ENCODE results near the gene CPNE9.

The CPNE9 gene

DNA sequence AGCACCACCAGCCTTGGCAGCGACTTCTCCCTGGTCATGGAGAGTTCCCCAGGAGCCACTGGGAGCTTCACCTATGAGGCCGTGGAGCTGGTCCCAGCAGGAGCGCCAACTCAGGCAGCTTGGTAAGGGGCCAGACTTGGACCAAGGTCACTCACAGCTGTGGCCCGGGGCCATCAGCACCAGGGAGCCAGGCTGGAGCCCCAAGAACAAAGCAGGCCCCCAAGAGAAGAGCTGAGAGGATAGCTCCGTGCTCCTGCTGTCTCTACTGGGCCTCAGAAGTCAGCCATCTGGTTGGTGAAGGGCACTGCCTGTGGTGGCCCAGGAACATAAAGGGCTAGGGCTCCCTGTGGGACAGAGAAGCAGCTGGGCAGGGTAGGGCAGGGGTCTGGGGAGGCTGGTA lies 14.7 kb upstream of the CPNE9 start:
- Histone ChIP-seq H3K36me3 (ENCODE audit: insufficient read depth, low read length) (peaks cover 94% of the 10 kb centered on the region), H3K27ac (ENCODE audit: low read depth, low read length) (no peak overlapping the region)

DNA sequence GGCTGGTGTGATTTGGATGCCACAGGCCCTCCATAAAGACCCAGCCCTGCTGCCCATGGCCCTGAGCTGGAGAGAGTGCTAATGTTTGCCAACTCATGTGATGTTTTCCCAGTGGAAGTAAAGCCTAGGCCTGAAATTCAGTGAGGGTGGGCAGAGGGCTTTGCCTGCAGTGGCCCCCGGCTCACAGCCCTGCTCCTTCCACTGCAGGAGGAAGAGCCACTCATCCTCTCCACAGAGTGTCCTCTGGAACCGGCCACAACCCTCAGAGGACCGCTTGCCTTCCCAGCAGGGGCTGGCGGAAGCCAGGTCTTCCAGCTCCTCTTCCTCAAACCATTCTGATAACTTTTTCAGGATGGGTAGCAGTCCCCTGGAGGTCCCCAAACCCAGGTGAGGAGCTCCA lies 13.9 kb upstream of the CPNE9 start:
- H3K4me3 ChIP-seq (ENCODE audit: low read depth in 1 of 2, low read length in 2 of 2), result no peak overlapping the region
- no peak overlapping the region for H3K9ac ChIP-seq (ENCODE audit: low read length)
- peaks cover 91% of the 10 kb centered on the region for H3K36me3 ChIP-seq (ENCODE audit: insufficient read depth, low read length)
- H3K27ac ChIP-seq (ENCODE audit: low read depth, low read length), result no peak overlapping the region
- H3K4me1 ChIP-seq (ENCODE audit: insufficient read depth, low read length), result no peaks in the 10 kb centered on the region
- H3K9me3 ChIP-seq (ENCODE audit: low read length), result no peaks in the 10 kb centered on the region
- H3K27me3 ChIP-seq (ENCODE audit: control insufficient read depth in 1 of 2, insufficient read depth in 2 of 2, low read length in 2 of 2), result no peaks in the 10 kb centered on the region

More for the DNA sequence above, 14.7 kb upstream of the CPNE9 start:
- Histone ChIP-seq H3K9me3 (ENCODE audit: low read length) (no peaks in the 10 kb centered on the region), H3K4me3 (ENCODE audit: low read depth in 1 of 2, low read length in 2 of 2) (no peak overlapping the region), H3K4me1 (ENCODE audit: insufficient read depth, low read length) (no peaks in the 10 kb centered on the region), H3K27me3 (ENCODE audit: control insufficient read depth in 1 of 2, insufficient read depth in 2 of 2, low read length in 2 of 2) (no peaks in the 10 kb centered on the region), H3K9ac (ENCODE audit: low read length) (no peak overlapping the region)

DNA sequence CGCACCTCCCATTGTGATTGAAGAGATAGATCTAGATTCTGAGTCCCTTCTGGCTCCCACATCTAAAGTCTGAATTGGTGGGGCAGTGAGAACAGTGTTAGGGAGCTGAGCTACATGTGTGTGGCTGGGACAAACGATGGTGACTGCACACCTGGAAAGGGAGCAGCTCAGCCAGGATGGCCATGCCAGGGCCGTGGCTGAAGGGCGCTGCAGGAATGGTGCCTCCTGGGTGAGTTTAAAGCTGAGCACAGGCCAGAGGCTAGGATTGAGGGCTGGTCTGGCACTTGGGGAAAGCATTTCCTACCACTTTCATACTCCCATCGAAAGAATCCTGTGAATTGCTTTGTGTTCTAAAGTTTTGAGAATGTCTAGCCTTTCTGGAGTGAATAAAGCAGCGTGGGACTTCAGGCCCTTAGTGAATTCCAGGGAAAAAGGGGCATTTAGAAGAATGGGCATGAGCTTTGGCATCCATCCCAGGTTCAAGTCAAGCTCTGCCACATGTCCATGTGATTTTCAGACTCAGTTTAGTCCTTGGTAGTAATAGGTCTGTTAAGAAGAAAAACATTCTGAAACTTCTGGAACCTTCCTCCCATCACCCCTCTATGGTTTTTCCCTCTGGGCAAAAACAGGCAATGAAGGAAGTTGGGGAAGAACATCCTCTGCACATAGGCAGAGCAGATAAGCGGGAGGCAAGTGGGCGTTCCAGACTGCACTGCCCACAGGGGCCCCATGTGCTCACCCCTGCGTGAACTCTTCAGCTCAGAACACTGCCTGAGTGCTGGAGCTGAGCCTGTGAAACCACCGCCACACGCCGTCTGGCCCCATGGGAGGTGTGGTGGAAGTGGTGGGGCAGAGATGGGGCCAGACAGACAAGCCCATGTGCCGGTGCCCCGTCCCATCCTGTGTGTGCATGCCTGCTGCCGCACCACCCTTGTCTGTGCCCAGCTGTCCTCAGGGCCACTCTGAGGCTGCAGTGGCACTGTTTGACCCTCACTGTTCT lies 12.9 kb upstream of the CPNE9 start:
- H3K36me3 ChIP-seq (ENCODE audit: insufficient read depth, low read length), result peaks cover 82% of the 10 kb centered on the region
- H3K4me3 ChIP-seq (ENCODE audit: low read depth in 1 of 2, low read length in 2 of 2), result no peak overlapping the region
- H3K9ac ChIP-seq (ENCODE audit: low read length), result no peak overlapping the region
- H3K9me3 ChIP-seq (ENCODE audit: low read length), result no peaks in the 10 kb centered on the region
- H3K4me1 ChIP-seq (ENCODE audit: insufficient read depth, low read length), result no peaks in the 10 kb centered on the region
- no peak overlapping the region for H3K27ac ChIP-seq (ENCODE audit: low read depth, low read length)
- H3K27me3 ChIP-seq (ENCODE audit: control insufficient read depth in 1 of 2, insufficient read depth in 2 of 2, low read length in 2 of 2), result no peaks in the 10 kb centered on the region

DNA sequence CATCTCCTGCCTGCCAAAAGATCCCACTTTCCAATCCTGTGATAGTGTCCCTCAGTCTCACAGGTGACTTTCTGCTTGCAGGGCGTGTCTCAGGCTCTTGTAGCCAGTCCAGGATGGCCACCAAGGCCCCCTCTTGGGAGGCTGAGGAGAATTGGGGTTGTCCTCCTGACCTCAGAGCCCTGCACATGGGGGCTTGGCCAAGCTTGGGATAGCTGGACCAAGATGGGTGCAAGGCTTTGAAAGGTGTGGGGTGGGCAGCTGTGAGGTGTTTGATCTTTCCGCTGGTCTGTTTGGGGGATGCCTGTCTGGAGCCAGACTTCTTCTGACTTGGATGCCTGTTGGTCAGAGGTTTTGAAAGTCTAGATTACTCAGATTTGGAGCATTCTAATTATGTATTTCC lies 12.0 kb upstream of the CPNE9 start:
- peaks cover 75% of the 10 kb centered on the region for H3K36me3 ChIP-seq (ENCODE audit: insufficient read depth, low read length)

DNA sequence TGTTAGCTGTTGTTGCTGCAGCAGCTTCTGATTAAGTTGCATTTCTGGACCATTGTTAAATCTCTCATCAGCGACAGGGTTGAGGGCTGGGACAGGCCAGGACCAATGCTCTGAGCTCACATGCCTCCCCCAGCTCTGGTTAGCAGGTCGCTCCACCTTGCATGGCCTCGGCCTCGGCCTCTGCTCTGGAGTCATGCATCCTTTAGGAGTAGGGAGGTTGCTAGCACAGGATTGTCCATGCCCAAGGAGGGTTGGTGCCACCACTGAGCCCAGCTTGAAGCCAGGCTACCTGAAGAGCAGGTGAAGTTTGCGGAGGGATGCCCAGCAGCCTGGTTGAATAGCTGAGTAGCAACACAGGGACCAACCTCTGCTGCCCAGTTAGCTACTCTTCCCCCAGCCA lies 11.2 kb upstream of the CPNE9 start:
- peaks cover 76% of the 10 kb centered on the region for H3K36me3 ChIP-seq (ENCODE audit: insufficient read depth, low read length)
- no peaks in the 10 kb centered on the region for H3K27me3 ChIP-seq (ENCODE audit: control insufficient read depth in 1 of 2, insufficient read depth in 2 of 2, low read length in 2 of 2)
- H3K4me3 ChIP-seq (ENCODE audit: low read depth in 1 of 2, low read length in 2 of 2), result no peak overlapping the region
- H3K4me1 ChIP-seq (ENCODE audit: insufficient read depth, low read length), result no peaks in the 10 kb centered on the region
- H3K9me3 ChIP-seq (ENCODE audit: low read length), result no peaks in the 10 kb centered on the region
- no peak overlapping the region for H3K27ac ChIP-seq (ENCODE audit: low read depth, low read length)
- H3K9ac ChIP-seq (ENCODE audit: low read length), result no peak overlapping the region

More for the DNA sequence above, 12.0 kb upstream of the CPNE9 start:
- Histone ChIP-seq H3K9me3 (ENCODE audit: low read length) (no peaks in the 10 kb centered on the region), H3K9ac (ENCODE audit: low read length) (no peak overlapping the region), H3K4me1 (ENCODE audit: insufficient read depth, low read length) (no peaks in the 10 kb centered on the region), H3K4me3 (ENCODE audit: low read depth in 1 of 2, low read length in 2 of 2) (no peak overlapping the region), H3K27me3 (ENCODE audit: control insufficient read depth in 1 of 2, insufficient read depth in 2 of 2, low read length in 2 of 2) (no peaks in the 10 kb centered on the region), H3K27ac (ENCODE audit: low read depth, low read length) (no peak overlapping the region)

DNA sequence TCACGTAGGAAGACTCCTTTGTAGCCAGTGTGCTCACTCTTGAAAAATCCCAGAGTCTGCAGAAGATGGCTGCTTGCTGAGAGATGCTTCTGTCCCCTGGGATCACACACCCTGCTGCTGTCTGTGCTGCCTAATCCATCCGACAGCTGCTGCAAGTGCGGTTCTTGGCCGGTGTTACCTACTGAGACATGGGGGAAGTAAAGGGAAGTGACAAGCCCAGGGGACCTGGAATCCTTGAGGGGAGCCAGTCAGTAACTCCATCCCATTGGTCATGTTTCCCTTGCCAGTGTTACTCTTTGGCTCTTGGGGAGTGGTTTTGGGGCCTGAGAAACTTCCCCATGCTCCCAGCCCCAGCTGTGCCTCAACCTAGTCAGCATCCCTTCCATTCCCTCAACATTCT lies 8.3 kb upstream of the CPNE9 start:
- Histone ChIP-seq H3K4me3 (ENCODE audit: low read depth in 1 of 2, low read length in 2 of 2) (no peak overlapping the region), H3K27ac (ENCODE audit: low read depth, low read length) (no peak overlapping the region), H3K27me3 (ENCODE audit: control insufficient read depth in 1 of 2, insufficient read depth in 2 of 2, low read length in 2 of 2) (no peaks in the 10 kb centered on the region), H3K36me3 (ENCODE audit: insufficient read depth, low read length) (peaks cover 71% of the 10 kb centered on the region), H3K9ac (ENCODE audit: low read length) (no peak overlapping the region), H3K4me1 (ENCODE audit: insufficient read depth, low read length) (no peaks in the 10 kb centered on the region), H3K9me3 (ENCODE audit: low read length) (no peaks in the 10 kb centered on the region)

DNA sequence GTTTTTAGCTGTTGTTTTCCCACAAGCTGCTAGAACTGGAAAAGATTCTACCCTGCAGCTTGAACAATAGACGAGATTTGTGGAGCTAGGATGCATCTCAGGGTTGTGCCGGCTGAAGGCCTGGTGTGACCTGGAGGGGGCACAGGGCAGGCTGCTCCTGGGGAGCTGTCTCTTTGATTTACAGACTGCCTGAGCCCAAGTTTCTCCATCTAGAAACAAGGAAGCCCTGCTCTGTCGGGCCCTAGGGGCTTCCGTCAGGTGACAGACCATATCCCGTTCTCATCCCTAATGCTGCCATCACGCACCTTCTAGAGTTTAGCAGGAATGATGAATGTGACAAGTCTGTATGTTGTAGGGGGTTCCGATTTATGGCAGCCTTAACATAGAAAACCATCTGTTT lies 7.9 kb upstream of the CPNE9 start:
- Histone ChIP-seq H3K36me3 (ENCODE audit: insufficient read depth, low read length) (peaks cover 70% of the 10 kb centered on the region), H3K4me3 (ENCODE audit: low read depth in 1 of 2, low read length in 2 of 2) (no peak overlapping the region), H3K9me3 (ENCODE audit: low read length) (no peaks in the 10 kb centered on the region), H3K27ac (ENCODE audit: low read depth, low read length) (no peak overlapping the region), H3K27me3 (ENCODE audit: control insufficient read depth in 1 of 2, insufficient read depth in 2 of 2, low read length in 2 of 2) (no peaks in the 10 kb centered on the region), H3K9ac (ENCODE audit: low read length) (no peak overlapping the region), H3K4me1 (ENCODE audit: insufficient read depth, low read length) (no peaks in the 10 kb centered on the region)

DNA sequence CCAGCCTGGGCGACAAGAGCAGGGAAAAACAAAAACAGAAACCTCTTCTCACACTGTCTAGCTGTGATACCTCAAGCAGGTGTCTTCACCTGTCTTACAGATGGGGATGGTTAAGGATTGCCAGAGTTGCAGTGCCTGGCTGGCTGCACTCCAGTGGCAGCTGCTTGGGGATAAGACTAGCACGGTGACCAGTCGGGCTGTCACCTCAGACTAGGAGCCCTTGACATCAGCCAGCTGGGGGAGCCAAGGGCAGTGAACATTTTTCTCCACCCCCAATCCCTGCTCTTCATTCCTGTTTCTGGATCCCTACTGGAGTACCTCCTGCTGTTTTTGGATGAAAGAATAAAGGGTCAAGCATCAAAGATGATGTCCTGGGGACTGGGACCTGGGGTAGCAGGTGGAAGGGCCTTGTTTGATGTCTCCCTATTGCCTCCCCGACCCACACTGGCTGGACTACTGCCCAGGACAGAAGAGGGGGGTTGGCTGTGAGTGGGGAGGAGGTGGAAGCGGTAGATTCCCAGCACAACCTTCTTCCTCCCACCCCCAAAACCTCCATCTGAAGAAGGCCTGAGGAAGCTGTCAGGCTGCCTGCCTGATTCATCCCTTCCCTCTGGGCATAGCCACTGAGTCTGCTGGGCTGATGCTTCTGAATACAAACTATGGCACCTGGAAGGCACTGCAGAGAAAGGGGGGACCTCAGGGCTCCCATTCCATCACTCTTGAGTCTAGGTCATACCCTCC lies 7.0 kb upstream of the CPNE9 start:
- Histone ChIP-seq H3K9me3 (ENCODE audit: low read length) (no peaks in the 10 kb centered on the region), H3K36me3 (ENCODE audit: insufficient read depth, low read length) (peaks cover 61% of the 10 kb centered on the region), H3K27me3 (ENCODE audit: control insufficient read depth in 1 of 2, insufficient read depth in 2 of 2, low read length in 2 of 2) (no peaks in the 10 kb centered on the region), H3K9ac (ENCODE audit: low read length) (no peak overlapping the region), H3K4me3 (ENCODE audit: low read depth in 1 of 2, low read length in 2 of 2) (no peak overlapping the region), H3K4me1 (ENCODE audit: insufficient read depth, low read length) (no peaks in the 10 kb centered on the region), H3K27ac (ENCODE audit: low read depth, low read length) (no peak overlapping the region)

DNA sequence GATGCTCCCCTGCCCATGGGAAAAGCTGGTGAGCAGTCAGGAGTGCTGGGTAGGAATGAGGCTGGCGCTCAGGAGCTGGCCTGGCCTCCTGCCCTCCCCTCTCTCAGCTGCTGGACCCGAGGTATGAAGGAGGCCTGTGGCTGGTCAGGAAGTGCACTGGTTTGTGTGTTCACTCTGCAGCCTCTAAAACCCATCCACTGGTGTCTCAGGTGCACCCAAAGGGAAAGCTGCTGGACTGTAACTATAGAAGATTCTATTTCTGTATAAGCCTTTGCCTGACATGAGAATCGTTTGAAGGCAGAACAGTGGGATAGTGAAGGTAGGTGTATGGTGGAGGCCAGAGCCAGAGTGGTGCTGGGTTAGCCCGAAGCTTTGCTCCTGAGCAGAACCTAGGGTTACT lies 5.7 kb upstream of the CPNE9 start:
- no peak overlapping the region for H3K4me3 ChIP-seq (ENCODE audit: low read depth in 1 of 2, low read length in 2 of 2)
- H3K27me3 ChIP-seq (ENCODE audit: control insufficient read depth in 1 of 2, insufficient read depth in 2 of 2, low read length in 2 of 2), result no peaks in the 10 kb centered on the region
- H3K9me3 ChIP-seq (ENCODE audit: low read length), result no peaks in the 10 kb centered on the region
- H3K9ac ChIP-seq (ENCODE audit: low read length), result no peak overlapping the region
- no peaks in the 10 kb centered on the region for H3K4me1 ChIP-seq (ENCODE audit: insufficient read depth, low read length)
- H3K27ac ChIP-seq (ENCODE audit: low read depth, low read length), result no peak overlapping the region
- peaks cover 58% of the 10 kb centered on the region for H3K36me3 ChIP-seq (ENCODE audit: insufficient read depth, low read length)

DNA sequence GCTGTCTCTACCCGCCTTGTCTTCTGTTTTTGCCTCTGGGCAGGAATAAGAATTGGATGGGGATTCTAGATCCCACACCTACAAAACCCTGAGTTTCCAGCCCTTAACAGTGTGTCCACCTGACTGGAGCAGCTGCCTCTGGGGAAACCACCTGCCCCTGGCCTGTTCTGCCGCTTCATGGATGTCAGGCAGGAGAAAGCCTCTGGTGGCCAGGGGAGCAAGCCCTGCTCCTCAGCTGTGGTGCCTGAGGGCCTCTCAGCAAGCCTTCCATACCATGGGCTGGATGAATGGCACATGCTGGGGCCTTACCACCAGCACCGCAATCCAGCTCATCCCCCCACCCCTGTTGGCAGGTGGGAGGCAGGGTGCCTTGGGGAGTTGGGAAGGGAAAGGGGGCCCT lies 5.3 kb upstream of the CPNE9 start:
- H3K36me3 ChIP-seq (ENCODE audit: insufficient read depth, low read length), result peaks cover 54% of the 10 kb centered on the region
- H3K27me3 ChIP-seq (ENCODE audit: control insufficient read depth in 1 of 2, insufficient read depth in 2 of 2, low read length in 2 of 2), result peaks cover 0 to 3% of the 10 kb centered on the region in 2 donors
- H3K27ac ChIP-seq (ENCODE audit: low read depth, low read length), result no peak overlapping the region
- no peaks in the 10 kb centered on the region for H3K4me1 ChIP-seq (ENCODE audit: insufficient read depth, low read length)
- H3K9ac ChIP-seq (ENCODE audit: low read length), result no peak overlapping the region
- no peak overlapping the region for H3K4me3 ChIP-seq (ENCODE audit: low read depth in 1 of 2, low read length in 2 of 2)
- H3K9me3 ChIP-seq (ENCODE audit: low read length), result no peaks in the 10 kb centered on the region

DNA sequence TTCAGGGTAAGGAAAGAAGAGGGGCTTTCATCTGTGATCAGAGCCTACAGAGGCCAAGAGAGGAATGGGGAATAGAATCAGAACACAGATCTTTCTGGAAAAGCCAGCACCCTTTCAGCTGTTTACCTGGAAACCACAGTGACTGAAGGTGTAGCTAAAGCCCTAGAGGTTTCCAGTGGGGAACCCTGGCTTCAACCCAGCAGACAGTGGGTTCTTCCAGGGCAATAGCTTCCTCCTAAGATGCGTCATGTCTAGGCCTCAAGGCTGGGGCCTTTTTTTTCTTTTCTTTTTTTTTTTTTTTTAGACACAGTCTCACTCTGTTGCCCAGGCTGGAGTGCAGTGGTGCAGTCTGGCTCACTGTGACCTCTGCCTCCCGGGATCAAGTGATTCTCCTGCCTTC lies 3.1 kb upstream of the CPNE9 start:
- Histone ChIP-seq H3K9me3 (ENCODE audit: low read length) (no peaks in the 10 kb centered on the region), H3K27ac (ENCODE audit: low read depth, low read length) (no peak overlapping the region), H3K27me3 (ENCODE audit: control insufficient read depth in 1 of 2, insufficient read depth in 2 of 2, low read length in 2 of 2) (peaks cover 13 to 14% of the 10 kb centered on the region in 2 donors), H3K4me3 (ENCODE audit: low read depth in 1 of 2, low read length in 2 of 2) (no peak overlapping the region), H3K9ac (ENCODE audit: low read length) (no peak overlapping the region), H3K4me1 (ENCODE audit: insufficient read depth, low read length) (peaks cover 11% of the 10 kb centered on the region), H3K36me3 (ENCODE audit: insufficient read depth, low read length) (peaks cover 43% of the 10 kb centered on the region)

Data from muscle layer of colon (tissue), 2 donors.